ENCODE data around the gene IDUA.

IDUA gene

GRCh38 chr4:1042352-1043055, 55.7 kb downstream of the IDUA start:
- H3K4me1 ChIP-seq = peaks cover 17 to 78% (median 63%) of the 10 kb centered on the region in 4 donors
- H3K4me3 ChIP-seq = no peak overlapping the region
- peaks cover 0 to 14% of the 10 kb centered on the region in 2 donors for H3K27me3 ChIP-seq
- peak overlapping the region in 1 of 2 donors; percentile 45 for H3K27ac ChIP-seq
- no peaks in the 10 kb centered on the region for H3K36me3 ChIP-seq
- TF ChIP-seq CTCF (IDR thresholded peaks at IDR 0.05) = no peak
- H3K9me3 ChIP-seq = no peaks in the 10 kb centered on the region
- intact Hi-C loops (cut with DNase I; ENCODE audit: low total_unique reads) = loop anchor here (2.0 kb wide), 1 partner anchor 32 kb away; the partner anchor contains the start of gene FGFRL1
- DNase-seq = no peak

GRCh38 chr4:1043162-1043561, 56.3 kb downstream of the IDUA start:
- TF ChIP-seq CTCF (IDR thresholded peaks at IDR 0.05) = no peak
- Histone ChIP-seq H3K27me3 (peaks cover 0 to 14% of the 10 kb centered on the region in 2 donors), H3K27ac (no peak overlapping the region), H3K4me3 (peak overlapping the region in 1 of 2 donors; percentile 47), H3K9me3 (no peaks in the 10 kb centered on the region), H3K4me1 (peaks cover 17 to 85% (median 69%) of the 10 kb centered on the region in 4 donors), H3K36me3 (no peaks in the 10 kb centered on the region)
- intact Hi-C loops (cut with DNase I; ENCODE audit: low total_unique reads) = loop anchor here (2.0 kb wide), 1 partner anchor 32 kb away; the partner anchor contains the start of gene FGFRL1
- no peak for DNase-seq

GRCh38 chr4:1043651-1044468, 57.0 kb downstream of the IDUA start:
- peak overlapping the region; percentile 64 to 79 for H3K27ac ChIP-seq

GRCh38 chr4:1044469-1045192, 57.8 kb downstream of the IDUA start:
- Histone ChIP-seq H3K27me3 (peaks cover 0 to 22% of the 10 kb centered on the region in 2 donors), H3K9me3 (no peaks in the 10 kb centered on the region), H3K4me1 (peaks cover 12 to 79% (median 64%) of the 10 kb centered on the region in 4 donors), H3K4me3 (peak overlapping the region; percentile 27 to 47), H3K36me3 (no peaks in the 10 kb centered on the region), H3K27ac (peak overlapping the region; percentile 64 to 79)
- intact Hi-C loops (cut with DNase I; ENCODE audit: low total_unique reads) = no loop called here
- no peak for TF ChIP-seq CTCF (IDR thresholded peaks at IDR 0.05)
- DNase-seq = peak; percentile 21 to 65

More at GRCh38 chr4:1043651-1044468, 57.0 kb downstream of the IDUA start:
- H3K4me1 ChIP-seq = peaks cover 17 to 86% (median 70%) of the 10 kb centered on the region in 4 donors
- H3K9me3 ChIP-seq = no peaks in the 10 kb centered on the region
- peak overlapping the region; percentile 27 to 47 for H3K4me3 ChIP-seq
- H3K36me3 ChIP-seq = no peaks in the 10 kb centered on the region
- intact Hi-C loops (cut with DNase I; ENCODE audit: low total_unique reads) = loop anchor here (2.0 kb wide), 1 partner anchor 33 kb away; the partner anchor contains the start of gene FGFRL1
- TF ChIP-seq CTCF (IDR thresholded peaks at IDR 0.05) = no peak
- H3K27me3 ChIP-seq = peaks cover 0 to 14% of the 10 kb centered on the region in 2 donors
- peak; percentile 98 to 99 for DNase-seq

- no peaks in the 10 kb centered on the region for H3K36me3 ChIP-seq
- peaks cover 8 to 74% (median 59%) of the 10 kb centered on the region in 4 donors for H3K4me1 ChIP-seq
- no peak overlapping the region for H3K4me3 ChIP-seq
- no peak for TF ChIP-seq CTCF (IDR thresholded peaks at IDR 0.05)
- peaks cover 0 to 28% of the 10 kb centered on the region in 2 donors for H3K27me3 ChIP-seq
- DNase-seq = peak in 1 of 2 donors; percentile 64
- intact Hi-C loops (cut with DNase I; ENCODE audit: low total_unique reads) = no loop called here
- H3K27ac ChIP-seq = peak overlapping the region; percentile 64 to 79
- no peaks in the 10 kb centered on the region for H3K9me3 ChIP-seq
Observed at GRCh38 chr4:1045193-1045594, 58.4 kb downstream of the IDUA start.

Data from tibial artery (tissue), 4 donors.